HG02571 (cell line): ENCODE measurements around the gene TINAG.

ENCODE experiments used
- ATAC-seq: cut with Tn5 transposase; IDR thresholded peaks from one replicate; pipeline ENCODE4 v1.9.1; 2021; ENCODE audit warnings: mild to moderate bottlenecking, moderate library complexity; ENCODE audit not compliant: unreplicated experiment

TINAG gene, protein sequence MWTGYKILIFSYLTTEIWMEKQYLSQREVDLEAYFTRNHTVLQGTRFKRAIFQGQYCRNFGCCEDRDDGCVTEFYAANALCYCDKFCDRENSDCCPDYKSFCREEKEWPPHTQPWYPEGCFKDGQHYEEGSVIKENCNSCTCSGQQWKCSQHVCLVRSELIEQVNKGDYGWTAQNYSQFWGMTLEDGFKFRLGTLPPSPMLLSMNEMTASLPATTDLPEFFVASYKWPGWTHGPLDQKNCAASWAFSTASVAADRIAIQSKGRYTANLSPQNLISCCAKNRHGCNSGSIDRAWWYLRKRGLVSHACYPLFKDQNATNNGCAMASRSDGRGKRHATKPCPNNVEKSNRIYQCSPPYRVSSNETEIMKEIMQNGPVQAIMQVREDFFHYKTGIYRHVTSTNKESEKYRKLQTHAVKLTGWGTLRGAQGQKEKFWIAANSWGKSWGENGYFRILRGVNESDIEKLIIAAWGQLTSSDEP

GRCh38 chr6:54308289-54308985, at the start of gene TINAG:
TSS of gene TINAG (plus strand) at chr6:54308441. CDS start at chr6:54308551, 110 bp downstream.
- no peak for ATAC-seq

GRCh38 chr6:54260025-54260424, 48.2 kb upstream of the TINAG start:
- ATAC-seq, result no peak

GRCh38 chr6:54262499-54262898, 45.7 kb upstream of the TINAG start:
- ATAC-seq, result no peak

DNA sequence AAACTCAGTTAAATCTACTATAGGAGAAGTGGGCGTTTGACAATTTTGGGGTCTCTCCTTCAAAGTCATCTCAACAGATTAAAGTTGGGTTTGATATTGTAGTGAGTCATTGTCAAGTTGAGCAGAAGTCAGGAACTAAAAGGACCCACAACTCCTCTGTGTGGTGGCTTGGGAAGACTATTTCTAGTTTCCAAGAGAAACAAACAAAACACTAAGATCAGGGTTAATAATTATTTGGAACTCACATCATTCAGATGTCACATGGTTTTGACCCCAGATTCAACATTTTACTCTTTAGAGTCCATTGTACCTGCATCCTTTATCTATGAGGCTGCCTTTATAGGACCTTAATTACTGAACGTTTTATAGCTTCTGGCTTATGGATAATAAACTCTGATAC, 45.3 kb upstream of the TINAG start:
- no peak for ATAC-seq

DNA sequence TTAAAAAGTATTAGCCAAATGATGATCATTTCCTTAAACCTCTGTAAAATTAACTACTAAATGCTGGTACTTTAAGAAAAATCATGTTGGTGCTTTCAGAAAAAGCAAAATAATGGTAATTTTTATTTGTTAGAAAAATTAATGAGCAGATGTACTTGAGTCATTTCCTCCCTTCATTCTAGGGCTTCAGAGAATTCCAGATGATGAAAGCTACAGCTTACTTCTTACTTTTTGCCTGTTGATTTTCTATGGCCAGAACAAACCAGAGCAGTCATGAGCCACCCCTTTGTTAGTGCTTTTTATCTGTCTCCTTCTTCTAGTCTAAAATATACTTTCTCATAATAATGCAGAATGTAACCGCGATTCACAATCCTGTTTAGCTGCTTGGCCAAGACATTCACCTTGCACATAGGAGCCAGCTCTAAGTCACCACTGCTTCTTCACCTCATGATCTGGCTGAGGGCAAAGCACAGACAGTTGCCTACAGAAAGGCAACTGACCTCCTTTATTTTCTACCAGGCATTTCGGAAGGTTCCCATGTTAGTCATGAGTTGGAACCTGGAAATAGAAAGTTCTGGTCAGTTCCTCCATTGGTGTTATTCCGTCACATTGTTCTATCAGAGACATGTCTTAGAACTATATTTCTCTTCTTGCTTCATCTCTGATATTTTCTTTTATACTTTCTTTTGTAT, 43.5 kb upstream of the TINAG start:
- ATAC-seq, result no peak

DNA sequence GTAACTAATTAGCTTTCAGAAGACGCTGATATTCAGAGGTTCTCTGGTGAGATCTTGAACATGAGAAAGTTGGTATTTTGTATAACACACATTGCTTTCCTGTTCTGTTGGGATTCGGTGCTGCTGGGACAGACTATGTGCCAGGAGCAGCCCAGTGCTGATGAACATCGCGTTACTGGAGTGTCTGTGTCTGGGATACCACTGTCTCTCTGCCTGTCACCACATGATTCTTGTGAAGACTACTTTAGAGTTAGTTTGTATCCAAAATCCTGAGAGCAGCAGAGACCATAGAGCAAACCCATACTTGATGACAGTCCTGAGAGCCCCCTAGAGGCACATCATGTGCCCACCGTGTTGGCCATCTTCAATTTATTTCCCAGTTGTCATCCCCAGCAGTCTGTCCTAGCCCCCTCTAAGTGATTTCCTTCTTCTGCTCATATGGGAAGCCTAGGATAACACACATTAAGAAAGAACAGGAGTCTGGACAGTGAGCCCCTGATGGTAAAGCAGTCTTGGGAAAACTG, 41.8 kb upstream of the TINAG start:
- no peak for ATAC-seq

DNA sequence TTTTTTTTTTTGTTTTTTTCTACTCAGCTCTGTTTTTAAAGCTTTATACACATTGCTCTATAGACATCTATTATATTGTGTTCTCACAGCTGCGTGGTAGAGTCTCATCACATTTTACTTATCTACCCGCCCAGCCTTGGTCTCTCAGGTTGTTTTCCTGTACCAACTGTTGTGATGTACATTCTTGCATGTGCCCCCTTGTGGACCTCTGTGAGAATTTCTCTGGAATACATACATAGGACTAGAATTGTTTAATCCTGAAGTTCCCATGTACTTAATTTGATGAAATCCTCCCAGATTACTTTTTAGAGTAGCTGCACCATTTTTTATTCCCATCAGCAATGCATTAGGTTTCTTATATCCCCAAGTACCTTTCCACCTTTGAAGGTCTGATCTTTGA, 40.4 kb upstream of the TINAG start:
- ATAC-seq, result no peak

GRCh38 chr6:54273214-54273820, 34.9 kb upstream of the TINAG start:
- no peak for ATAC-seq

- no peak for ATAC-seq
Observed at GRCh38 chr6:54274383-54274782, 33.9 kb upstream of the TINAG start.

- no peak for ATAC-seq
Observed at GRCh38 chr6:54282186-54282585, 26.1 kb upstream of the TINAG start.

DNA sequence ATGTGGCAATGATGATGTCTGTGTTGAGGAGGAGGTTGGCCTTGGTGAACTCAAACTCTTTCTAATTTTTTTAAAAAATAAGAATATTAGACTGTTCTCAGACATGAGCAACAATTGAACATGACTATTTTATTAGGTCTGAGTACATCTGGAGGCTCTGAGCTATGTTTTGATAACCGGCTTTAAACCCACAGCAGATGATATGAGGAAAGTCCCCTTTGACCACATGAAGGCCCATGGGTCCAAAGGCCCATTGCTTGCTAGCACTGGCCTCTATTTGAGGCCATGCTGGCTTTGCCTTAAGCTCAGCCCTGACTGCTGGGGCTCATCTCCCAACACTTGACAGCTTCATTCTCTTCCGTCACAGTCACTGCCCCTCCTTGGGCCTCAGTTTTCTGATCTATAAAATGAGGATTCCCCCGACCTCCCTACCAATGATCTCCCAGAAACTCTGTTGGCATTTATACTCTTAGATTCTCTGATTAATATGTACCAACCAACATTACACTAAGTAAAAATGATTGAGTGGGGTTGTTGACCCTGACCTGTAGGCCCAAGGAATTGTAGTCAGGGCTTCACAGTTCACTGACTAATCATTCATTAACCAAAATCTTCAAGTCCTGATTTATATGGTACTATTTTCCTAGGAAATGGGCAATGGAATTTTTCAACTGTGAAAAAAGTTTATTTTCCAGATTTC, 23.9 kb upstream of the TINAG start:
- no peak for ATAC-seq

DNA sequence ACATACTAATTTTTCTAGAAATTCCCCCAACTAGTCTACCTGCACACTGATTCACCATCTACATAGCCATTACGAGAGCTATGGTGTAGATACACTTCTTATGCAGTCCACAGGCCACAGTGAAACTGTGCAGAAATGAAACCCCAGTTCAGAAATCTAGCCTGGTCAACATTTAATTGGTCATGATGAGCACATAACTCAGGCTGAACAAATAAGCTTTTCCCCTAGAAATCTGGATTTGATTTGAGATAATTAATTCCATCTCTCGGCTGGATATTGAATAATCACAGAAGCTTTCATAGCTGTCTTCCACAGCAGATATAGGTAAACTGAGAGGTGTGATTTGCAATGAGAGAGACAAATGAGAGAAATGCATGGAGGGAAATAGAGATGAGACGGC, 22.6 kb upstream of the TINAG start:
- no peak for ATAC-seq

GRCh38 chr6:54286141-54286540, 22.1 kb upstream of the TINAG start:
- no peak for ATAC-seq

DNA sequence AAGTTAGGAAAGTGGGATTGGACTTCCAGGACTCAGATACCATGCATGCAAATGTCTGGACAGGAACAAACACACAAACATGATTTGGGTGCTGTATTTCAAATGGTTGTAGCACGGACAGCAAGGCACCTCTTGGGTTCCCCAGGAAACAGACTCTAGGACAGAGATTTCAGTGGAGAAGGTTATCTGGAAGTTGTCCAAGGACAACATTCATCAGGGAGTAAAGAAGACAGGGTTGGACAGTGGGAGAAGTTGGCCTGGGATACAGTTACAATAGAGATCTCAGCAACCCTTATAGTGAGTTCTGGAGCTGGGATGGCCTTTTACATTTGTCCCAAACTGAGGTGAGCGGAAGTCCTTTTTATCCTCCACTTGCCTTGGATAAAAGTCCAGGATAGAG, 19.8 kb upstream of the TINAG start:
- no peak for ATAC-seq

DNA sequence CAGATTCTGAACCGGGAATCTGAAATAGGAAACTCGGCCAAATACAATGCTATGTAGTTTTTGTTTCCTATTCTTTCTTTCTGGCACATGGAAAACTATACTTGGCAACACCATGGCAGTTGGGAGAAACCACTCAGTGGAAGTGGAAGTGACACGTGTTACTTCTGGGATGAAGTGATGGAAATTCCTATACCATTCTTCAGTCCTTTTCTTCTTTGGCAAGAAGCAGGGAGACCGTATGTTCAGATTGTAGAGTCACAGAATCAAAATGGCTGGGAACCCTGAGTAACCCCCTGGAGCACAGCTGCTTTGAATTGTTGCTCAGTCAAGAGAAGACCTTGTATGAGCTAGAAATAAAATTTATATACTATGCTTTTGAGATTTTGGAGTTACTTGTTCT, 18.8 kb upstream of the TINAG start:
- ATAC-seq, result no peak

DNA sequence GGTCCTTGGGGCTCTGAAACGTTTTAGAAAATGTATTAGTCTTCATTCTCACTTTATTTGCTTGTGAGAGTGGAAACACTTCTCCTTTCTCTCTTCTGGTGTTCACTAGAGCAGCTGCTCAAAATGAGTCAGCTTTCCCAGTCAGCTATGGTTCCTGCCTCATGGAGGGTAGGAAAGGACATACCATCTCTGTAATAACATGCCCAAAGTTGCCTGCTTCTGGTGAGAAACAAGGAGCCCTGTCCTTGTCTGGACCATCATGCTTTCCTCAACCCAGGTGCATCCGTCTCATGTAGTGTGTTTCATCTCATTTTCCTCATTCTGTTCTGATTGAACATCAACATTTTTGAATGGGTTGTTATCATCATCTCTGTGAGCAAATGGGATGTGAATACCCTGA, 17.1 kb upstream of the TINAG start:
- peak; percentile 60 for ATAC-seq

DNA sequence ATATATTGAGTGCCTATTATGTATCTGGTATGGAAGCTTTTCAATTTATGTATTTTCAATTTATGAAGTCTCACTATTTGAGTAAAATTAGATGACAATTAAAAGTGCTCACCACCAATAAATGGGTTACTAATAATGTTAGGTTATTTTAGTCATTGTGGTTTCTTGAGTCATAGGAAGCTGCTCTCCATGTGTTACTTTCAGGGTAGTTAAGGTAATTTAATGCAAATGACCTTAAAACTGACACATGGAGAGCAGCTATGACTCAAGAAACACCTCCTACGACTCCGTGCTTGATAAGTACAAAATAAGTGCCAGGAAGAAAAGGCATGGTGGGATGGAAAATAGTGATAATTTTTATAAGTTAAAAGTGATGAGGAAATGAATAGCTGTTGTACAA, 16.5 kb upstream of the TINAG start:
- peak; percentile 89 for ATAC-seq

GRCh38 chr6:54294965-54295532, 13.2 kb upstream of the TINAG start:
- no peak for ATAC-seq

DNA sequence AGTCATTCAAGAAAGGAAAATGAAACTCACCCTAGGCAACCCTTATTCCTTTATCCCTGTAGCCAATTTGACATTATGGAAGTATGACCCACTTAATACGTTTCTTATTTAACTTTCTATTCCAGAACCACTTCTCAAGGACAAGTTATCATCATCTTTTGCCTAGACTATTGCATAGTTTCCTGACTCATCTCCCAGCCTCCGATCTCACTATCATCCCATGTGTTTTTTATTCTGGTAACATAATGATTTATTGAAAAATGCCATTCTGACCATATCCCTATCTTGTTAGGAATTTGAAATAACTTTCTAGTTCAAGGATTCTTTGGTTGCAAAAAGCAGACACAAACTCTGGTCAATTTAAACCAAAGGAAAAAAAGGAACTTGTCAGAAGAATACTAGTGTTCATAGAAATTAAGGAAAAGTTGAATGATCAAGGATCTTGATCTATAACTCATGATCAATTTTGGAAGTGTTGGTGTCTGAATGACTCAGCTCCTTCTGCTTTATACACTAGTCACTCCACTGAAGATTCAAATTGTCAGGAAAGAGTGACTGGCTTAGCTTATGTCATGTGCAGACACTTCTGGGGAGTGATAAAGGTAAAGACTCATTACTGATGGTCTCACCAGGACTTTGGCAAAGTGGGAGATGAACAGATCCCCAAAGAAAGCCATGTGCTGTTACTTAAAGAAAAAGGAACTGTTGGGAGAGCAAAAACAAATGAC, 8.5 kb upstream of the TINAG start:
- ATAC-seq, result no peak
